H9 (cell line): Measurements from ENCODE around the gene PTCD2. TPM values are rescaled to one million over a fixed set of nuclear protein-coding genes. Genes with fewer than 3 reads are reported as not detected.

Source experiments
- DNase-seq: peaks from one replicate; pipeline ENCODE4 v3.0.0-alpha.2; 2017
- H2AFZ ChIP-seq: one replicate; pipeline ENCODE4 v1.6.1; 2013; ENCODE audit warnings: mild to moderate bottlenecking, low read length, control low read depth, moderate library complexity
- H2AK5ac ChIP-seq: 2 replicates; pipeline ENCODE4 v1.6.1; 2013; ENCODE audit warnings: low read length, control low read depth, mixed read lengths; ENCODE audit not compliant: insufficient read length
- H2BK120ac ChIP-seq: one replicate; pipeline ENCODE4 v1.6.1; 2013; ENCODE audit warnings: low read depth, mild to moderate bottlenecking, low read length, control low read depth, inconsistent platforms; ENCODE audit not compliant: poor library complexity, severe bottlenecking
- H2BK12ac ChIP-seq: 2 replicates; pipeline ENCODE4 v1.6.1; 2013; ENCODE audit warnings: low read length, control low read depth, mixed read lengths, low read depth; ENCODE audit not compliant: insufficient read length
- H2BK15ac ChIP-seq: 2 replicates; pipeline ENCODE4 v1.6.1; 2013; ENCODE audit warnings: low read depth, low read length, control low read depth
- H2BK20ac ChIP-seq: one replicate; pipeline ENCODE4 v1.6.1; 2013; ENCODE audit warnings: low read depth, mild to moderate bottlenecking, low read length, control low read depth, inconsistent platforms; ENCODE audit not compliant: poor library complexity, severe bottlenecking
- H2BK5ac ChIP-seq: 2 replicates; pipeline ENCODE4 v1.6.1; 2013; ENCODE audit warnings: low read length, control low read depth, mixed read lengths; ENCODE audit not compliant: insufficient read length
- H3K14ac ChIP-seq: 2 replicates; pipeline ENCODE4 v1.6.1; 2013; ENCODE audit warnings: low read length, control low read depth; ENCODE audit not compliant: insufficient read depth
- H3K18ac ChIP-seq: 2 replicates; pipeline ENCODE4 v1.6.1; 2013; ENCODE audit warnings: low read depth, mild to moderate bottlenecking, mixed read lengths, low read length, control low read depth; ENCODE audit not compliant: insufficient read length
- H3K23ac ChIP-seq: 2 replicates; pipeline ENCODE4 v1.6.1; 2013; ENCODE audit warnings: low read length, control low read depth, mixed read lengths, low read depth; ENCODE audit not compliant: insufficient read length
- H3K23me2 ChIP-seq: 2 replicates; pipeline ENCODE4 v1.6.1; 2013; ENCODE audit warnings: low read depth, mild to moderate bottlenecking, mixed read lengths, low read length, control low read depth; ENCODE audit not compliant: insufficient read length, poor library complexity, severe bottlenecking
- H3K27ac ChIP-seq: 2 replicates; pipeline ENCODE4 v1.5.1; 2013; ENCODE audit warnings: low read length, control low read depth, mixed read lengths, low read depth; ENCODE audit not compliant: insufficient read length
- H3K27me3 ChIP-seq: 2 replicates; pipeline ENCODE4 v1.6.1; 2013; ENCODE audit warnings: low read length, control low read depth, inconsistent platforms; ENCODE audit not compliant: insufficient read depth
- H3K4ac ChIP-seq: 2 replicates; pipeline ENCODE4 v1.6.1; 2013; ENCODE audit warnings: low read depth, mild to moderate bottlenecking, control low read depth, inconsistent platforms, low read length, moderate library complexity
- H3K4me1 ChIP-seq: 2 replicates; pipeline ENCODE4 v1.6.1; 2013; ENCODE audit warnings: low read length, control low read depth, inconsistent platforms; ENCODE audit not compliant: insufficient read depth
- H3K4me2 ChIP-seq: 2 replicates; pipeline ENCODE4 v1.6.1; 2013; ENCODE audit warnings: low read length, control low read depth, mixed read lengths; ENCODE audit not compliant: insufficient read length, insufficient read depth
- H3K56ac ChIP-seq: 2 replicates; pipeline ENCODE4 v1.6.1; 2013; ENCODE audit warnings: low read depth, mild to moderate bottlenecking, mixed read lengths, low read length, control low read depth; ENCODE audit not compliant: insufficient read length
- H3K79me1 ChIP-seq: 2 replicates; pipeline ENCODE4 v1.6.1; 2013; ENCODE audit warnings: low read depth, mild to moderate bottlenecking, moderate library complexity, low read length, control low read depth, inconsistent platforms; ENCODE audit not compliant: insufficient read depth, poor library complexity, severe bottlenecking
- H3K79me2 ChIP-seq: 2 replicates; pipeline ENCODE4 v1.6.1; 2013; ENCODE audit warnings: low read length, control low read depth, inconsistent platforms; ENCODE audit not compliant: insufficient read depth
- H3K9ac ChIP-seq: 2 replicates; pipeline ENCODE4 v1.6.1; 2013; ENCODE audit warnings: low read length, control low read depth, mixed read lengths; ENCODE audit not compliant: insufficient read length; ENCODE audit errors: extremely low read depth
- H3K9me3 ChIP-seq: one replicate; pipeline ENCODE4 v1.6.1; 2013; ENCODE audit warnings: low read depth, low read length, inconsistent platforms; ENCODE audit not compliant: control insufficient read depth
- H3T11ph ChIP-seq: one replicate; pipeline ENCODE4 v1.6.1; 2013; ENCODE audit warnings: mild to moderate bottlenecking, low read length, control low read depth, inconsistent platforms
- H4K20me1 ChIP-seq: one replicate; pipeline ENCODE4 v1.6.1; 2013; ENCODE audit not compliant: control insufficient read depth, insufficient read length, insufficient read depth
- H4K5ac ChIP-seq: 2 replicates; pipeline ENCODE4 v1.6.1; 2013; ENCODE audit warnings: low read depth, mild to moderate bottlenecking, mixed read lengths, low read length, control low read depth; ENCODE audit not compliant: insufficient read length
- H4K8ac ChIP-seq: replicated peaks from 2 replicates; pipeline ENCODE4 v1.6.1; 2013; ENCODE audit warnings: low read length, control low read depth, mixed read lengths, low read depth; ENCODE audit not compliant: insufficient read length
- H4K91ac ChIP-seq: 2 replicates; pipeline ENCODE4 v1.6.1; 2013; ENCODE audit warnings: low read depth, mild to moderate bottlenecking, moderate library complexity, mixed read lengths, low read length, control low read depth; ENCODE audit not compliant: insufficient read length
- H3K27ac Mint-ChIP-seq, 3 experiments: 2 replicates in 2 of 3; 3 replicates in 1 of 3; pipeline ENCODE4 v1.8.0; 2020 to 2021; ENCODE audit warnings: mixed read lengths in 3 of 3, mild to moderate bottlenecking in 1 of 3, moderate library complexity in 1 of 3
- H3K27me3 Mint-ChIP-seq: 2 replicates; pipeline ENCODE4 v1.8.0; 2021; ENCODE audit warnings: low read depth, mild to moderate bottlenecking, moderate library complexity, mixed read lengths
- H3K36me3 Mint-ChIP-seq, 3 experiments: 2 replicates in 2 of 3; 3 replicates in 1 of 3; pipeline ENCODE4 v1.8.0; 2020 to 2021; ENCODE audit warnings: low read depth in 3 of 3, mixed read lengths in 3 of 3; ENCODE audit not compliant: insufficient read depth in 1 of 3
- H3K4me1 Mint-ChIP-seq, 2 experiments: 2 replicates each; pipeline ENCODE4 v1.8.0; 2020; ENCODE audit warnings: mixed read lengths in 2 of 2
- H3K4me3 Mint-ChIP-seq, 2 experiments: 2 replicates in 1 of 2; 3 replicates in 1 of 2; pipeline ENCODE4 v1.8.0; 2020 to 2021; ENCODE audit warnings: mild to moderate bottlenecking in 2 of 2, mixed read lengths in 2 of 2, moderate library complexity in 1 of 2
- H3K9me3 Mint-ChIP-seq, 2 experiments: 2 replicates in 1 of 2; 3 replicates in 1 of 2; pipeline ENCODE4 v1.8.0; 2020; ENCODE audit warnings: mild to moderate bottlenecking in 2 of 2, mixed read lengths in 2 of 2, moderate library complexity in 1 of 2
- WGBS: extraction: QIAGEN DNeasy Blood & Tissue Kit; methylation state at CpG from one replicate; pipeline ENCODE4 v1.1.7; 2013; ENCODE audit warnings: missing lambda C conversion rate, low lambda C conversion rate, mixed read lengths; ENCODE audit not compliant: insufficient read length; ENCODE audit errors: extremely low coverage; 5-methylcytosine and 5-hydroxymethylcytosine counted together
- total RNA-seq: library from RNA; stranded (reverse); gene quantifications from 2 replicates; pipeline ENCODE4 v1.2.1, GENCODE V29; 2021
- TF ChIP-seq, protein P1 (sequence below): fragments of 200-600 bp; sonication (generic); conservative IDR thresholded peaks from 3 replicates; pipeline ENCODE4 v1.8.0; 2021; ENCODE audit warnings: antibody characterized with exemption, mild to moderate bottlenecking

Gene PTCD2
- total RNA-seq, 1 experiment from 2014 or later: 12.7 TPM

DNA sequence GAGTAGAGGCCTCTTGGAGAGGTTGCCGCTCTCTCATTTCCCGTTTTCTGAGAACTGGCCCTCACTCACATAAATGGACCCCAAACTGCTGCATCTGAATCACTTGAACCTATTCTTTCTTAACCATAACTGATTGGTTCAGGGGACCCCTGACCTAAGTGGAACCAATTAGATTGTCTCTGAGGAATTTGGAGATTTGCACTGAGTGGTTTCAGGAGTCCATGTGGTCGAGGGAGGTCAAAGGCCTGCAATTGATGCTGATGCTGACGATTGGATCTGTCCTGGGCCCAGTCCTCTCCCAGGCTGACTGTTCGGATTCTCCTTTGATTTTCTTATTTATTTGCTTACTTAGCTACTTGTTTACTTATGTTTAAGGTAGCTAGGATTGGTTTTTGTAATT lies 88.0 kb downstream of the PTCD2 start:
- Mint-ChIP-seq H3K27ac (no peak overlapping the region), H3K9me3 (0 out of 5 replicates have a peak, but pooled peaks cover 0 to 4% of the 10 kb centered on the region in 2 experiments), H3K36me3 (no peaks in the 10 kb centered on the region), H3K27me3 (no peaks in the 10 kb centered on the region; the same call in none of the 2 replicates), H3K4me1 (no peaks in the 10 kb centered on the region), H3K4me3 (no peak overlapping the region)
- no peak for DNase-seq
- H3K4ac ChIP-seq: no peak overlapping the region
- H3K18ac ChIP-seq: no peak overlapping the region
- H3K23ac ChIP-seq: no peak overlapping the region
- H2BK15ac ChIP-seq: no peak overlapping the region
- H3K79me2 ChIP-seq: no peaks in the 10 kb centered on the region
- no peaks in the 10 kb centered on the region for H3K9me3 ChIP-seq
- no peaks in the 10 kb centered on the region for H4K20me1 ChIP-seq
- no peak overlapping the region for H4K91ac ChIP-seq
- WGBS: no CpG with 5 or more reads among the region's 5 CpGs
- no peak overlapping the region for H3K4me2 ChIP-seq
- no peaks in the 10 kb centered on the region for H3K79me1 ChIP-seq
- H3K23me2 ChIP-seq: no peaks in the 10 kb centered on the region
- TF ChIP-seq, protein P1, sequence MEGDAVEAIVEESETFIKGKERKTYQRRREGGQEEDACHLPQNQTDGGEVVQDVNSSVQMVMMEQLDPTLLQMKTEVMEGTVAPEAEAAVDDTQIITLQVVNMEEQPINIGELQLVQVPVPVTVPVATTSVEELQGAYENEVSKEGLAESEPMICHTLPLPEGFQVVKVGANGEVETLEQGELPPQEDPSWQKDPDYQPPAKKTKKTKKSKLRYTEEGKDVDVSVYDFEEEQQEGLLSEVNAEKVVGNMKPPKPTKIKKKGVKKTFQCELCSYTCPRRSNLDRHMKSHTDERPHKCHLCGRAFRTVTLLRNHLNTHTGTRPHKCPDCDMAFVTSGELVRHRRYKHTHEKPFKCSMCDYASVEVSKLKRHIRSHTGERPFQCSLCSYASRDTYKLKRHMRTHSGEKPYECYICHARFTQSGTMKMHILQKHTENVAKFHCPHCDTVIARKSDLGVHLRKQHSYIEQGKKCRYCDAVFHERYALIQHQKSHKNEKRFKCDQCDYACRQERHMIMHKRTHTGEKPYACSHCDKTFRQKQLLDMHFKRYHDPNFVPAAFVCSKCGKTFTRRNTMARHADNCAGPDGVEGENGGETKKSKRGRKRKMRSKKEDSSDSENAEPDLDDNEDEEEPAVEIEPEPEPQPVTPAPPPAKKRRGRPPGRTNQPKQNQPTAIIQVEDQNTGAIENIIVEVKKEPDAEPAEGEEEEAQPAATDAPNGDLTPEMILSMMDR: no peak
- H2BK12ac ChIP-seq: no peak overlapping the region
- no peak overlapping the region for H2BK20ac ChIP-seq
- no peaks in the 10 kb centered on the region for H3K27me3 ChIP-seq
- H3K27ac ChIP-seq: no peak overlapping the region
- no peak overlapping the region for H4K5ac ChIP-seq
- H3K9ac ChIP-seq: no peak overlapping the region
- H2AFZ ChIP-seq: no peak overlapping the region
- no peak overlapping the region for H3K56ac ChIP-seq
- H4K8ac ChIP-seq: no peak overlapping the region
- H3T11ph ChIP-seq: no peak overlapping the region
- H2BK120ac ChIP-seq: no peak overlapping the region
- H2AK5ac ChIP-seq: no peak overlapping the region
- H2BK5ac ChIP-seq: no peak overlapping the region
- H3K14ac ChIP-seq: no peak overlapping the region
- no peaks in the 10 kb centered on the region for H3K4me1 ChIP-seq
